Neural cell (in vitro differentiated cells): ENCODE measurements around the gene SLC16A4. TPM values are rescaled to one million over a fixed set of nuclear protein-coding genes. Genes with fewer than 3 reads are reported as not detected.

Experiments
- H2AFZ ChIP-seq: fragments of 200-600, 300-800 bp; sonication (generic), shearing (Covaris generic); 2 replicates; pipeline ENCODE4 v1.6.0; 2014; ENCODE audit warnings: low read depth, mild to moderate bottlenecking, antibody characterized with exemption, low read length, moderate library complexity
- H3F3A ChIP-seq: fragments of 200-600 bp; shearing (Covaris generic); 2 replicates; pipeline ENCODE4 v1.6.1; 2016; ENCODE audit warnings: mild to moderate bottlenecking, moderate library complexity, mixed read lengths, antibody characterized with exemption, low read length; ENCODE audit not compliant: insufficient read depth, poor library complexity, severe bottlenecking
- H3K27ac ChIP-seq: fragments of 200-600, 300-800 bp; sonication (generic), shearing (Covaris generic); 2 replicates; pipeline ENCODE4 v1.5.1; 2014; ENCODE audit warnings: mild to moderate bottlenecking, low read length, moderate library complexity
- H3K27me3 ChIP-seq: fragments of 300-800, 200-600 bp; sonication (generic), shearing (Covaris generic); 2 replicates; pipeline ENCODE4 v1.6.0; 2014; ENCODE audit warnings: mild to moderate bottlenecking, low read depth, low read length, moderate library complexity; ENCODE audit not compliant: insufficient read depth
- H3K36me3 ChIP-seq: fragments of 300-800, 200-600 bp; sonication (generic), shearing (Covaris generic); 2 replicates; pipeline ENCODE4 v1.5.1; 2014; ENCODE audit warnings: mild to moderate bottlenecking, antibody characterized with exemption, low read length, moderate library complexity; ENCODE audit not compliant: insufficient read depth
- H3K4me2 ChIP-seq: fragments of 300-800, 200-600 bp; sonication (generic), shearing (Covaris generic); 2 replicates; pipeline ENCODE4 v1.6.0; 2014; ENCODE audit warnings: mild to moderate bottlenecking, low read length
- H3K4me3 ChIP-seq: fragments of 300-800, 200-600 bp; sonication (generic), shearing (Covaris generic); 2 replicates; pipeline ENCODE4 v1.5.1; 2014; ENCODE audit warnings: mild to moderate bottlenecking, low read length, moderate library complexity
- H3K79me2 ChIP-seq: fragments of 200-600 bp; shearing (Covaris generic); replicated peaks from 2 replicates; pipeline ENCODE4 v1.6.0; 2014; ENCODE audit warnings: mild to moderate bottlenecking, low read length, moderate library complexity; ENCODE audit not compliant: insufficient read depth
- H3K9ac ChIP-seq: fragments of 300-800, 200-600 bp; sonication (generic), shearing (Covaris generic); 2 replicates; pipeline ENCODE4 v1.6.1; 2016; ENCODE audit warnings: mild to moderate bottlenecking, low read length, mixed read lengths
- H3K9me2 ChIP-seq: fragments of 200-600 bp; shearing (Covaris generic); 2 replicates; pipeline ENCODE4 v1.6.1; 2016; ENCODE audit warnings: mild to moderate bottlenecking, low read length, mixed read lengths; ENCODE audit not compliant: insufficient read depth
- H3K9me3 ChIP-seq: fragments of 200-600, 300-800 bp; sonication (generic), shearing (Covaris generic); 2 replicates; pipeline ENCODE4 v1.6.1; 2016; ENCODE audit warnings: mild to moderate bottlenecking, mixed run types, low read length, moderate library complexity, mixed read lengths
- H4K20me1 ChIP-seq: fragments of 200-600 bp; shearing (Covaris generic); 2 replicates; pipeline ENCODE4 v1.6.1; 2016; ENCODE audit warnings: mild to moderate bottlenecking, mixed run types; ENCODE audit not compliant: insufficient read depth
- EP300 ChIP-seq: fragments of 450-650 bp; conservative IDR thresholded peaks from 2 replicates; pipeline ENCODE4 v1.6.1; 2014; ENCODE audit warnings: antibody characterized with exemption, mild to moderate bottlenecking, moderate library complexity; ENCODE audit not compliant: poor library complexity, severe bottlenecking
- EZH2 ChIP-seq: fragments of 200-600, 300-800 bp; shearing (Covaris generic), sonication (generic); IDR thresholded peaks from 2 replicates; pipeline ENCODE4 v1.6.1; 2014; ENCODE audit warnings: antibody characterized with exemption, low read length, borderline replicate concordance, mild to moderate bottlenecking; ENCODE audit not compliant: insufficient read depth, poor library complexity, severe bottlenecking
- MXI1 ChIP-seq: fragments of 450-650 bp; conservative IDR thresholded peaks from 2 replicates; pipeline ENCODE4 v1.6.1; 2014; ENCODE audit warnings: antibody characterized with exemption, mild to moderate bottlenecking; ENCODE audit not compliant: poor library complexity, severe bottlenecking
- POLR2AphosphoS5 ChIP-seq: IDR thresholded peaks from 2 replicates; pipeline ENCODE4 v1.6.1; 2012
- RAD21 ChIP-seq: fragments of 450-650 bp; conservative IDR thresholded peaks from 2 replicates; pipeline ENCODE4 v1.6.1; 2014; ENCODE audit warnings: antibody characterized with exemption, mild to moderate bottlenecking, moderate library complexity
- SMC3 ChIP-seq: fragments of 450-650 bp; conservative IDR thresholded peaks from 2 replicates; pipeline ENCODE4 v1.6.1; 2014; ENCODE audit warnings: antibody characterized with exemption, mild to moderate bottlenecking, moderate library complexity; ENCODE audit not compliant: poor library complexity
- TAF1 ChIP-seq: IDR thresholded peaks from 2 replicates; pipeline ENCODE4 v1.6.1; 2012; ENCODE audit warnings: low read depth
- polyA plus RNA-seq: library from polyadenylated mRNA; depleted of rRNA; stranded (reverse); fragments of >200 nt; gene quantifications from 2 replicates; pipeline ENCODE4 v1.2.3, GENCODE V29; 2014
- TF ChIP-seq, protein P1 (sequence below): IDR thresholded peaks from 2 replicates; pipeline ENCODE4 v1.6.1; 2012; ENCODE audit warnings: borderline replicate concordance
- TF ChIP-seq, protein P2 (sequence below): fragments of 450-650 bp; IDR thresholded peaks from 2 replicates; pipeline ENCODE4 v1.5.1; 2014; ENCODE audit warnings: antibody characterized with exemption, mild to moderate bottlenecking, moderate library complexity; ENCODE audit not compliant: poor library complexity, severe bottlenecking

The SLC16A4 gene
- polyA plus RNA-seq, 1 donor from 2014 or later = 1.2 TPM

DNA sequence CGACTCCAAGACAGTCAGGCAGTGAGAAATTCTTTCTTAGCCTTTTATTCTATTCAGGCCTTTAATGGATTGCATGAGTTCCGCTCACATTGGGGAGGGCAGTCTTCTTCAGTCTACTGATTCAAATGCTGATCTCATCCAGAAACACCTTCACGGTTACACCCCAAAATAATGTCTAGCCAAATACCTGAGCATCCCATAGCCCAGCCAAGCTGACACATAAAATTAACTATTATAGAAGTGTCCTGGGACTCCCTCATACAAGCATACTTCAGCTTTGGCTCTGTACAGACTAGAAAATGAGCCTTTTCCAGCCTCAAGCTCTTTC, 3.6 kb upstream of the SLC16A4 start (continued):
- TF ChIP-seq, protein P1, sequence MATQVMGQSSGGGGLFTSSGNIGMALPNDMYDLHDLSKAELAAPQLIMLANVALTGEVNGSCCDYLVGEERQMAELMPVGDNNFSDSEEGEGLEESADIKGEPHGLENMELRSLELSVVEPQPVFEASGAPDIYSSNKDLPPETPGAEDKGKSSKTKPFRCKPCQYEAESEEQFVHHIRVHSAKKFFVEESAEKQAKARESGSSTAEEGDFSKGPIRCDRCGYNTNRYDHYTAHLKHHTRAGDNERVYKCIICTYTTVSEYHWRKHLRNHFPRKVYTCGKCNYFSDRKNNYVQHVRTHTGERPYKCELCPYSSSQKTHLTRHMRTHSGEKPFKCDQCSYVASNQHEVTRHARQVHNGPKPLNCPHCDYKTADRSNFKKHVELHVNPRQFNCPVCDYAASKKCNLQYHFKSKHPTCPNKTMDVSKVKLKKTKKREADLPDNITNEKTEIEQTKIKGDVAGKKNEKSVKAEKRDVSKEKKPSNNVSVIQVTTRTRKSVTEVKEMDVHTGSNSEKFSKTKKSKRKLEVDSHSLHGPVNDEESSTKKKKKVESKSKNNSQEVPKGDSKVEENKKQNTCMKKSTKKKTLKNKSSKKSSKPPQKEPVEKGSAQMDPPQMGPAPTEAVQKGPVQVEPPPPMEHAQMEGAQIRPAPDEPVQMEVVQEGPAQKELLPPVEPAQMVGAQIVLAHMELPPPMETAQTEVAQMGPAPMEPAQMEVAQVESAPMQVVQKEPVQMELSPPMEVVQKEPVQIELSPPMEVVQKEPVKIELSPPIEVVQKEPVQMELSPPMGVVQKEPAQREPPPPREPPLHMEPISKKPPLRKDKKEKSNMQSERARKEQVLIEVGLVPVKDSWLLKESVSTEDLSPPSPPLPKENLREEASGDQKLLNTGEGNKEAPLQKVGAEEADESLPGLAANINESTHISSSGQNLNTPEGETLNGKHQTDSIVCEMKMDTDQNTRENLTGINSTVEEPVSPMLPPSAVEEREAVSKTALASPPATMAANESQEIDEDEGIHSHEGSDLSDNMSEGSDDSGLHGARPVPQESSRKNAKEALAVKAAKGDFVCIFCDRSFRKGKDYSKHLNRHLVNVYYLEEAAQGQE = no peak

- no peaks in the 10 kb centered on the region for H3K79me2 ChIP-seq
- H3K27ac ChIP-seq = no peak overlapping the region
- no peaks in the 10 kb centered on the region for H3K9me3 ChIP-seq
- no peak overlapping the region for H2AFZ ChIP-seq
- no peaks in the 10 kb centered on the region for H3K27me3 ChIP-seq
- H4K20me1 ChIP-seq = no peaks in the 10 kb centered on the region
- no peak overlapping the region for H3K4me3 ChIP-seq
- no peaks in the 10 kb centered on the region for H3K9me2 ChIP-seq
- TF ChIP-seq, protein P2, sequence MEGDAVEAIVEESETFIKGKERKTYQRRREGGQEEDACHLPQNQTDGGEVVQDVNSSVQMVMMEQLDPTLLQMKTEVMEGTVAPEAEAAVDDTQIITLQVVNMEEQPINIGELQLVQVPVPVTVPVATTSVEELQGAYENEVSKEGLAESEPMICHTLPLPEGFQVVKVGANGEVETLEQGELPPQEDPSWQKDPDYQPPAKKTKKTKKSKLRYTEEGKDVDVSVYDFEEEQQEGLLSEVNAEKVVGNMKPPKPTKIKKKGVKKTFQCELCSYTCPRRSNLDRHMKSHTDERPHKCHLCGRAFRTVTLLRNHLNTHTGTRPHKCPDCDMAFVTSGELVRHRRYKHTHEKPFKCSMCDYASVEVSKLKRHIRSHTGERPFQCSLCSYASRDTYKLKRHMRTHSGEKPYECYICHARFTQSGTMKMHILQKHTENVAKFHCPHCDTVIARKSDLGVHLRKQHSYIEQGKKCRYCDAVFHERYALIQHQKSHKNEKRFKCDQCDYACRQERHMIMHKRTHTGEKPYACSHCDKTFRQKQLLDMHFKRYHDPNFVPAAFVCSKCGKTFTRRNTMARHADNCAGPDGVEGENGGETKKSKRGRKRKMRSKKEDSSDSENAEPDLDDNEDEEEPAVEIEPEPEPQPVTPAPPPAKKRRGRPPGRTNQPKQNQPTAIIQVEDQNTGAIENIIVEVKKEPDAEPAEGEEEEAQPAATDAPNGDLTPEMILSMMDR = no peak
- TF ChIP-seq EZH2 (no peak), MXI1 (no peak), POLR2AphosphoS5 (no peak), SMC3 (no peak), RAD21 (no peak), EP300 (no peak), TAF1 (no peak)
- TF ChIP-seq, protein P1 = no peak
- H3K9ac ChIP-seq = no peak overlapping the region
- no peaks in the 10 kb centered on the region for H3F3A ChIP-seq
- H3K36me3 ChIP-seq = no peaks in the 10 kb centered on the region
- no peak overlapping the region for H3K4me2 ChIP-seq
These were observed 3.1 kb upstream of the SLC16A4 start for GRCh38 chr1:110393691-110394492.
